ENCODE results near the gene FFAR3. TPM values are rescaled to one million over a fixed set of nuclear protein-coding genes. Genes with fewer than 3 reads are reported as not detected.

Gene FFAR3
- total RNA-seq, 6 donors from 2014 or later: 0.24 TPM; not detected in 5

DNA sequence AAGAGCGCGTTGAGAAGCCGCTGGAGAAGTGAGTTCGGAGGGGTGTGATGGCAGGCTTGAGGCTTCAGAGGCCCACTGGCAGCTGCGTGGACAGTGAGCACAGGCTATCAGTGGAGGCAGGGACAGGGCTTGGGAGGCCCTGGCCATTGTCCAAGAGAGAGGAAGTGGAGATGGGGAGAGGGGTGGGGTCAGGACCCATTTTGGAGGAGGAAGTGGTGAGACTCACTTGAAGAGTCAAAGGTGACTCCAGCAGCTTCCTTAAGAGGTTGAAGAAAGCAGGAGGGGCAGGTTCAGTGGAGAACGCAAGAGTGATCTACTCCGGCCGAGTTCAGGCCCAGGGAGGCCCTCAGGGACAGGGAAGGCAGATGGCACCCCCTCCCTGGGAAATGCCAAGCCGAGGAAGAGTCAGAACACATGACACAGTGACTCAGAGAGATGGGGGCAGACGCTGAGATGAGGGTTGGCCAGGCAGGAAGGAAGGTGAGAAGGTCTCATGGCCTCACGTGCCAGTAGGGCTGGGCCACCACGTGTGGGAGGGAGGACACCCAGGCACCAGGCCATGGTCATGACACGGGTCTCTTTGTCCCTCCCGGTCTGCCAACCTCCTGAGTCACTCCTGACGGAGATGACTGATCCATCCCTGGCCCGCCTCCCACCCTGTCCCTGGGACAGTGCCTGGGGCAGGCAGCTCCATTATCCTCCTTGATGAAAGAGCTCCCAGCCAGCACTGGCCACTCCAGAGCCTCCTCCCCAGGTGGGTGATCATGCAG lies 39.4 kb upstream of the FFAR3 start:
- DNase-seq: peak; percentile 62 to 85
- H3K9me3 ChIP-seq: peaks cover 0 to 5% (median 0%) of the 10 kb centered on the region in 4 donors
- H3K27ac ChIP-seq: peak overlapping the region in 3 of 4 donors; percentile 61 to 70 (median 62)
- H3K4me1 ChIP-seq: peaks cover 6 to 29% (median 16%) of the 10 kb centered on the region in 4 donors
- no peaks in the 10 kb centered on the region for H3K36me3 ChIP-seq
- peak; percentile 67 to 89 for ATAC-seq (ENCODE audit: low FRiP score in 2 of 2)
- H3K27me3 ChIP-seq: no peaks in the 10 kb centered on the region
- TF ChIP-seq, protein P1, sequence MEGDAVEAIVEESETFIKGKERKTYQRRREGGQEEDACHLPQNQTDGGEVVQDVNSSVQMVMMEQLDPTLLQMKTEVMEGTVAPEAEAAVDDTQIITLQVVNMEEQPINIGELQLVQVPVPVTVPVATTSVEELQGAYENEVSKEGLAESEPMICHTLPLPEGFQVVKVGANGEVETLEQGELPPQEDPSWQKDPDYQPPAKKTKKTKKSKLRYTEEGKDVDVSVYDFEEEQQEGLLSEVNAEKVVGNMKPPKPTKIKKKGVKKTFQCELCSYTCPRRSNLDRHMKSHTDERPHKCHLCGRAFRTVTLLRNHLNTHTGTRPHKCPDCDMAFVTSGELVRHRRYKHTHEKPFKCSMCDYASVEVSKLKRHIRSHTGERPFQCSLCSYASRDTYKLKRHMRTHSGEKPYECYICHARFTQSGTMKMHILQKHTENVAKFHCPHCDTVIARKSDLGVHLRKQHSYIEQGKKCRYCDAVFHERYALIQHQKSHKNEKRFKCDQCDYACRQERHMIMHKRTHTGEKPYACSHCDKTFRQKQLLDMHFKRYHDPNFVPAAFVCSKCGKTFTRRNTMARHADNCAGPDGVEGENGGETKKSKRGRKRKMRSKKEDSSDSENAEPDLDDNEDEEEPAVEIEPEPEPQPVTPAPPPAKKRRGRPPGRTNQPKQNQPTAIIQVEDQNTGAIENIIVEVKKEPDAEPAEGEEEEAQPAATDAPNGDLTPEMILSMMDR (IDR thresholded peaks at IDR 0.05): no peak
- peak in 1 of 4 donors; percentile 64 for TF ChIP-seq POLR2A (IDR thresholded peaks at IDR 0.05)
- peak; percentile 57 to 75 for TF ChIP-seq POLR2AphosphoS5 (IDR thresholded peaks at IDR 0.05)
- TF ChIP-seq EP300 (IDR thresholded peaks at IDR 0.05): peak in 2 of 4 donors; percentile 64 to 88
- WGBS, 2 donors: 36 to 64% methylated on average over 10 to 16 of the region's 16 CpGs
- H3K4me3 ChIP-seq: no peak overlapping the region

DNA sequence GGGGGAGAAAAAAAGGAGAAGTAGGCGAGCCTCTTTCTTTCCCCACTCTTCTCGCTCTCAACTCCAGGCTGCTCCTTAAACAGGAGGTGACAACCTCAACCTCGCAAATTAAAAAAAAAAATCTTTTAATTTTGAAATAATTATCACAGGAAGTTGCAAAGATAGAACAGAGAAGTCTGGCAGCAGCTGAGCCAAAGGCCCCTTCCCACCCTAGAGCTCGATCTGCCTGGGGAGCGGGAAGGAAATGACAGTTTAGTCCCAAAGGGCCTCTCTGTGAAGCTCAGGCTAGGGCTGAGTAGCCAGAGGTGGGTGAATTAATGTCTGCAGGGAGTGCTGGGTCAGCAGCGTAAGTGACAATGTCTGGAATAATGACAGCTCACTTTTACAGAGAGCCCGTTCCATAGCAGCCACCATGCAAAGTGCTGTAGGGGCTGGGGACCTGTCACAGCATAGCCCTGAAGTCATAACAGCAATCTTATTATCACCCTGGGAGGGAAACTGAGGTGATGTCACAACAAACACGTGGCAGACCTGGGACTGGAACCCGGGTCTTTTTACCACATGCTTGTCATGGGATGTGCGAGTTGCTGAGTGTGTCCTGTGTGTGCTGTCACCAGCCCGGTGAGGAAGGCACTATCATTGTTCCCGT lies 38.1 kb upstream of the FFAR3 start:
- peak in 1 of 2 donors; percentile 14 for ATAC-seq (ENCODE audit: low FRiP score in 2 of 2)
- Histone ChIP-seq H3K9me3 (peaks cover 0 to 5% (median 0%) of the 10 kb centered on the region in 4 donors), H3K36me3 (no peaks in the 10 kb centered on the region), H3K4me3 (no peak overlapping the region), H3K27me3 (no peaks in the 10 kb centered on the region), H3K4me1 (peaks cover 6 to 29% (median 16%) of the 10 kb centered on the region in 4 donors), H3K27ac (peak overlapping the region in 3 of 4 donors; percentile 50 to 73 (median 62))
- no peak for TF ChIP-seq POLR2AphosphoS5 (IDR thresholded peaks at IDR 0.05)
- no peak for TF ChIP-seq POLR2A (IDR thresholded peaks at IDR 0.05)
- TF ChIP-seq, protein P1 (IDR thresholded peaks at IDR 0.05): no peak
- no peak for TF ChIP-seq EP300 (IDR thresholded peaks at IDR 0.05)
- peak in 1 of 2 donors; percentile 36 for DNase-seq
- 60 to 61% methylated on average over 8 to 12 of the region's 12 CpGs for WGBS, 2 donors

DNA sequence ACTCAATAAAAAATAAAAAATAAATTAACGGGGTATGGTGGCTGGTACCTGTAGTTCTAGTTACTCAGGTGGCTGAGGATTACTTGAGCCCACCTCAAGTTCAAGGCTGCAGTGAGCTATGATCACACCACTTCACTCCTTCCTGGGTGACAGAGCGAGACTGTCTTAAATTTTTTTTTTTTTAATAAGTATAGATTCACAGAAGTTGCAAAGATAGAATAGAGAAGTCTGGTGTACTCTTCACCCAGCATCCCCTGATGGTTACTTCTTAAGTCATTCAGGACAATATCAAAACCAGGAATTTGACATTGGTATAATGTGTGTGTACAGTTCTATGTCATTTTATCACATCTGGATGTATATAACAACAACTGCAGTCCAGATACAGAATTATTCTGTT lies 37.0 kb upstream of the FFAR3 start:
- WGBS, 2 donors: 88 to 89% methylated on average over 2 of the region's 2 CpGs
- no peak overlapping the region for H3K27ac ChIP-seq
- peaks cover 0 to 5% (median 0%) of the 10 kb centered on the region in 4 donors for H3K9me3 ChIP-seq
- H3K27me3 ChIP-seq: no peaks in the 10 kb centered on the region
- H3K4me1 ChIP-seq: peaks cover 6 to 29% (median 16%) of the 10 kb centered on the region in 4 donors
- no peak overlapping the region for H3K4me3 ChIP-seq
- DNase-seq (no peak), ATAC-seq (ENCODE audit: low FRiP score in 2 of 2) (no peak)
- no peaks in the 10 kb centered on the region for H3K36me3 ChIP-seq
- TF ChIP-seq POLR2AphosphoS5 (IDR thresholded peaks at IDR 0.05) (no peak), EP300 (IDR thresholded peaks at IDR 0.05) (no peak), POLR2A (IDR thresholded peaks at IDR 0.05) (no peak)
- TF ChIP-seq, protein P1 (IDR thresholded peaks at IDR 0.05): no peak

DNA sequence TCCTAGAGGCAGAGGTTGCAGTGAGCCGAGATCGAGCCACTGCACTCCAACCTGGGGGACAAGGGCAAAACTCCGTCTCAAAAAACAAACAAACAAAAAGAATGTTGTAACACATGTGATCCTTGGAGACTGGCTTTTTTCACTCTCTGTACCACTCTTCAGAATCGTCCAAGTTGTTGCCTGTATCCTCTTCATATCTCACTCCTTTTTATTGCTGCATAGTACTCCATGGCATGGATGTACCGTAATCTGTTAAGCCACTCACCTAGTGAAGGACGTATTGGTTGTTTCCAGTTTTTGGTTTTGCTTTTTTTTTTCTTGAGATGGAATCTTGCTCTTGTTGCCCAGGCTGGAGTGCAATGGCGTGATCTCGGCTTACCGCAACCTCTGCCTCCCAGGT lies 36.2 kb upstream of the FFAR3 start:
- 94% methylated on average over 9 of the region's 9 CpGs for WGBS, 2 donors
- peaks cover 5 to 27% (median 15%) of the 10 kb centered on the region in 4 donors for H3K4me1 ChIP-seq
- no peaks in the 10 kb centered on the region for H3K36me3 ChIP-seq
- H3K9me3 ChIP-seq: peaks cover 0 to 5% (median 0%) of the 10 kb centered on the region in 4 donors
- ATAC-seq (ENCODE audit: low FRiP score in 2 of 2) (no peak), DNase-seq (no peak)
- H3K4me3 ChIP-seq: no peak overlapping the region
- TF ChIP-seq POLR2AphosphoS5 (IDR thresholded peaks at IDR 0.05): no peak
- TF ChIP-seq, protein P1 (IDR thresholded peaks at IDR 0.05): no peak
- TF ChIP-seq EP300 (IDR thresholded peaks at IDR 0.05): no peak
- TF ChIP-seq POLR2A (IDR thresholded peaks at IDR 0.05): no peak
- H3K27me3 ChIP-seq: no peaks in the 10 kb centered on the region
- H3K27ac ChIP-seq: no peak overlapping the region
